GM18870 (cell line): ENCODE data around the gene UCP2.

Experiments used
- ATAC-seq: cut with Tn5 transposase; IDR thresholded peaks from one replicate; pipeline ENCODE4 v1.9.1; 2021; ENCODE audit warnings: moderate library complexity; ENCODE audit not compliant: unreplicated experiment

The UCP2 gene

DNA sequence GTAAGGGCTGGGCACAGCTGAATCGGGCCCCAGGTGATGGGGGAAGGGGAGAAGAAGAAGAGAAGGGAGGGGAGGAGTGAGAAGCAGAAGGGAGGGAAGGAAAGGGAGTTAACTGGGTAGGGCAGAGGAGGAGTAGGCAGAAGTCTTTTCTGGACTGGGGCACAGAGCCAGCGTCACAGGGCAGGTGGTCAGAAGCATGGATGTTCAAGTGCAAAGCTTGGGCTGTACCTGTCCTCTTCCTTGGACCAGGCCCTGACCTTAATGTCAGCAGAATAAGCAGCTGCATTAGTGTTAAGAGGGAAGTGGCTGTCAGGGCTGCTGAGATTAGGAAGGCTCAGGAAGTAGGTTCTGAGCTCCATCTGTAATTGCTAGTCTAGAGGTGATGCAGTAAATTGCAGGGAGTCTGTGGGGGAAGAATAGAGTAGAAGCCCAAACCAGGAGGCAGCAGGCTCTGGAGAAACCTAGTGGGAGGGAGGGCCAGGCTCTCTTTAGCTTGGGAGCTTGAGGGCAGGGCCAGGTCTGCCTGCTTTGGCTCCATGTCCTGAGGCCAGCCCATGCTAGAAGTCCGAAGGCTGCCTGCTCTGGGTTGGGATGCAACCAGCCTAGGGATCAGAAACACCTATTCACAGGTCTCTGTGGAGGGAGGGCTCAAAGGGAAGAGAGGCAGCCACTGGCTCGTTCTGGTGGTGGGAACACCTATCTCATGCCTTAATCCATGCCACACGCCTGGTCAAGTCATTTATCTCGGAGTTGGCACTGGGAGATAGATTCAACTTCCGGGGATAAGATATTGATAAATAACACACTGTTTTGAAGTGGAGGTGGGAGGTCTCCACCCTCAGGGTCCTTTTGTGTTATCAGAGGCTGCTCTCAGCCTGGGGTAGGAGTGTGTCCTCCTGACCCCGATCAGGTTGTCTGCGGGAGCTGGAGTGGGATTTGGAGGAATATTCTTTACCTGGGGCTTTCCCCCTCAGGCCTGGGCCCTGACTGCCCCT, 28.0 kb upstream of the UCP2 start:
- ATAC-seq = no peak

- ATAC-seq = no peak
Observed at GRCh38 chr11:74009675-74010305, 27.1 kb upstream of the UCP2 start.

GRCh38 chr11:74009230-74009547, 26.5 kb upstream of the UCP2 start:
- ATAC-seq = no peak

- no peak for ATAC-seq
Observed at GRCh38 chr11:74008373-74009229, 26.0 kb upstream of the UCP2 start, which contains the start of gene UCP3. Gene UCP3, minus strand, starts transcription at chr11:74009085. Its CDS starts 2,043 bp downstream, at chr11:74007042.

DNA sequence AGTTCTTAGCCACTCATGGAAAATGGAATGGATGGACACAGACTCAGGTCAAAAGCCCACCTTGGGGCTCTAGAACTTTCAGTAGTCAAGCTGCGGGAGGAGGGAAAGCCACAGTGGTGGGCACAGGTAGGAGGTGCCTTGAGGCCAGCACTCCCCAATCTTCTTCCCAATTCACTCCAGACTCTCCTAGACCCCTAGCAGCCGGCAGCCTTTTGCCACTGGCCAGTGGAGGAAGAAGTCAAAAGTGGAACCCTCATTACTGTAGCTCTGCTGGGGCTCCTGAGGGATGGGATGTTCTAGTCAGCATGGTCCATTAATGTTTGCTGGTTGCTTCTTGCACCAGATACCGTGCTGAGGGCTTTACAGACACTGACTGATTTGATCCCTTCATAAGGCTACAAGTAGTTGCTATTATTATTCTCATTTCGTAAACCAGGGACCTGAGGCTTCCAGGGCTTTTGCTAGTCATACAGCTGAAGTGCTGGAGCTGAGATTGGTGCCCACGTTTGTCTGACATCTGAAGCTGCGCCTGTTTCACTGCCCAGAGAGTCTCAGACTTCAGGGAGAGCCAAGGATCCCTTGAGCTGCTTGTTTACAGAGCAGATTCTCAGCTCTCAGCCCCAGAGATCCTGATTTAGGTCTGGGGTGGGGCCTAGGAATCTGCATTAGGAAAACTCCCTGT, 25.2 kb upstream of the UCP2 start:
- no peak for ATAC-seq

DNA sequence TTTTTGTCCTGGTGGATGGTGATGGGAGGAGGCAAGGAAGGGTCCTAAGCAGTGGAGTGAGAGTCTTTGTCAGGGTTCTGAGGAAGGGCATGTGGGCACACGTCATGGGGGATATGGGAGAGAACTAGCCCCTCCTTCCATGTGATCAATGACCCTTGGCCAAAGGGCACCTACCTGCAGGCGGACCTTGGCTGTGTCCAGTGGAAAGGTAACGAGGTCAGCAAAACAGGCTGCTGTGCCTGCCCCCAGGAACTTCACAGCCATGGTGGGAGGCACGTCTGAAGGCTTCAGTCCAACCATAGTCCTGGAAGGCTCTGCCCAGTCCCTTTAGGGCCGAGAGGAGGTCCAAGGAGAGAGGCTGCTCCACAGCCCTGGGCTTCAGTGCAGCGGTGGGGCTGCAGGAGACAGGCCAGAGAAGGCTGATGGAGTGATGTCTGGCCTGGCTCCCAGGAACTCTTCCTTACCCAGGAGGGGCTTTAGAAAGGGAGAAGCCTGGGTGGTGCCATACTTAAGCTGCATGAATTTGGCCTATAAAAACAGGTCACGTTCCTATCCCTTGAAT, 24.2 kb upstream of the UCP2 start:
- ATAC-seq = no peak

GRCh38 chr11:74005721-74006517, 23.3 kb upstream of the UCP2 start:
- no peak for ATAC-seq

- no peak for ATAC-seq
Observed at GRCh38 chr11:74004759-74005615, 22.3 kb upstream of the UCP2 start.

DNA sequence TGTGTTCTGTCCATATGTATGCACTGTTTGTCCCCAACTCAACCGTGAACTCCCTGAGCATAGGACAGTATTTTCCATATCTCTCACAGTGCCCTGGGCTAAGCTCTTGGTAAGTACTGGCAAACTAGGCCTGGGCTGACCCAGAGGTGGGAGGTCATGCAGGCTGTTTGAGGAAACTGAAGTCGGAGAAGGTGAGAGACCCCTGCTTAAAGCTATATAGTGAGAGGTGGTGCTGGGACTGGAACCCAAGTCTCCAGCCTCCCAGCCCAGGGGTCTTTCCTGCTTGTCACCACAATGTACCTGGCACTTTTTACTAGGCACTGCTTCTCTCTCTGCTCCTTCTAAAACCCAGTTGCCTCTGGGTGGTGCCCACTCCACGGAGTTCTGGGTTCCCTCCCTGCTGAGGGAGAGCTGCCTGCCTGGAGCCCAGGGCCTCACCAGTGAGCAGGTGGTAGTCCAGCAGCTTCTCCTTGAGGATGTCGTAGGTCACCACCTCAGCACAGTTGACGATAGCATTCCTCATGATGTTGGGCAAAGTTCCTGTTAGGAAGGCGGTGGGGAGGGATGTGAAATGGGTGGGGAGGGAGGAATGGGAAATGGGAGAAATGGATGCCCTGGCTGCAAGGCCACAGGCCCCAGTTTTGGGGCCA, 21.5 kb upstream of the UCP2 start:
- no peak for ATAC-seq

GRCh38 chr11:74002832-74003231, 20.2 kb upstream of the UCP2 start:
- no peak for ATAC-seq

DNA sequence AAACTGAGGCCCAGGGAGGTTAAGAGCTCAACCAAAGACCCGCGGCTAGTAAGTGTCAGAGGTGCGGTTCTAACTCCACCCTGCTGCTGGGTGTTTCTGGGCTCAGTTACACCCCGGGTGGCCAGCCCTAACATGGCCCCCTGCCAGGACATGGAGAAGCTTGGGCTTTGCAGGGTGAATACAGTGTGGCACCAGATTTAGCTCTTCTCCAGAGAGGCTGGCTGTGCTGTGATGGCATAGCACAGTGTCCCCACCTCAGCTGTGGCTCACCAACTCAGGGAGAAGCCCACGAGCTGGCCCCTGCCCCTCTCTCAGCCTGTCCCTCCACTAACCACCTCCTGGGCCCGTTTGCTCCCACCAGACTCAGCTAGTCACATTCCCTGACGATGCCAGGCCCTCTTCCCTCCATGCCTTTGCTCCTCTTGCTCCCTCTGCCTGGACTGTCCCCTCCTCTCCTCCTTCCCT, 19.2 kb upstream of the UCP2 start:
- no peak for ATAC-seq

DNA sequence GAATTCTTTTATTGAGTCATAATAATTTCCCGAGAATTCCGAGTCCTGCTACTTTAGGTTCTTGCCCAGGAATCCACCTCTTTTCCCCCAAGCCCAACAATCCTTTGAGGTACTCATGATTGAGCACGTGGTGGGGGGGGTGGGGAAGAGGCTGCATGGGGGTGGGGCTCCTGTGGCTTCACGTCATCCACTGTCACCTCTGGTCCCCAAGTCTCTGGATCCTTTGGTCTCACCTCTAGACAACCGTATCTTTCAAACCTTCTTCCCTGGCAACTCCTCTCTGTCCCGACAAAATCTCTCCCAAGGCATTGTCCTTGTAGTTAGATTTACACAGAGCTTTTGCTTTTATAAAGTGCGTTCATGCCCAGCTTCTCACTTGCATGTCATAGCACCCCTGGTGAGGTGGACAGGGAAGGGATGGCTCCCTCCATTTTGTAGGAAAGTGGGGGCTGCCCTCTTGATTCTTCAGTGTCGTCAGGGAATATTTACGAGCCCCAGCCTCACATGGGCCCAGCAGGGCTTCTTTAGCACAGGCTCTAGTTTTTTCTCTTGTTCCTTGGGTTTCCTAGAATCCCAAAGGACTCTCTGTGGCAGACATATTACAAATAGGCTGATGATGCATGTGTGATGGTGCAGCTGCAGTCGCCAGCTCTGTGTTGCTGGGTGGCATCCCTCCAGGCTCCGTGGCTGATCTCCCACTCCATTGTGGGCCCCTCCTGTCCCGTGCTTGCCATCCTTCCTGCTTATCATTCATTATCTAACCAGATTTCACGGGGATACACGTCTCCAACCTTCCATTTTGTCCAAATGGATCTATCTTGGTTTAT, 17.9 kb upstream of the UCP2 start:
- ATAC-seq = no peak

DNA sequence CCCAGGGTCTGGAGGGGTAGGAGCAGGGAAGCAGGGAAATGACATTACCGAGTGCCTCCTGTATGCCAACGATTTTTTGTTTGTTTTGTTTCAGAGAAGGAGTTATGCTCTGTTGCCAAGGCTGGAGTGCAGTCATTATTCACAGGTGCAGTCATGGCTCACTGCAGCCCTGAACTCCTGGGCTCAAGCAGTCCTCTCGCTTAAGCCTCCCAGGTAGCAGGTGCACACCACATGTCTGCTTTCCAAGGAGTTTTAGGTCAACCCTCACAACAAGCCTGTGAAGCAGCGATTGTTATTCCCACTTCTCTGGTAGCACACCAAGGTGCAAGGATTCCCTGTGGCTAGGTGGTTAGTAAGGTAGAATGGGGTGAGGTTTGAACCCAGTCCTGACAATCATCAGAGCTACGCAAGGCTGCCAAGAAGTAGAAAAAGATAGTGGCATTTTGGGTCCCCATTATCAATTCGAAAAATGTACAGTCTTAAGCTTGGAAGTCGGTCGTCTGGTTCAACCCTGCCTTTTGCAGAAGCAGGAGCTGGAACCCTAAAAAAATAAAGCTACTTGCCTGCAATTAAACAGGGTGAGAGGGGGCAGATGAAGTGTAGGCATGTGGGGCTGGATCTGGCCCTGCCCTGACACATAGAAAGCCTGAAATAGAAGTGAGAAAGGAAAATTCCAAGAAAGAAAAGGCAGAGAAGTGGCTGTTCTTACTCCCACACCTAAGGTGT, 17.1 kb upstream of the UCP2 start:
- no peak for ATAC-seq

DNA sequence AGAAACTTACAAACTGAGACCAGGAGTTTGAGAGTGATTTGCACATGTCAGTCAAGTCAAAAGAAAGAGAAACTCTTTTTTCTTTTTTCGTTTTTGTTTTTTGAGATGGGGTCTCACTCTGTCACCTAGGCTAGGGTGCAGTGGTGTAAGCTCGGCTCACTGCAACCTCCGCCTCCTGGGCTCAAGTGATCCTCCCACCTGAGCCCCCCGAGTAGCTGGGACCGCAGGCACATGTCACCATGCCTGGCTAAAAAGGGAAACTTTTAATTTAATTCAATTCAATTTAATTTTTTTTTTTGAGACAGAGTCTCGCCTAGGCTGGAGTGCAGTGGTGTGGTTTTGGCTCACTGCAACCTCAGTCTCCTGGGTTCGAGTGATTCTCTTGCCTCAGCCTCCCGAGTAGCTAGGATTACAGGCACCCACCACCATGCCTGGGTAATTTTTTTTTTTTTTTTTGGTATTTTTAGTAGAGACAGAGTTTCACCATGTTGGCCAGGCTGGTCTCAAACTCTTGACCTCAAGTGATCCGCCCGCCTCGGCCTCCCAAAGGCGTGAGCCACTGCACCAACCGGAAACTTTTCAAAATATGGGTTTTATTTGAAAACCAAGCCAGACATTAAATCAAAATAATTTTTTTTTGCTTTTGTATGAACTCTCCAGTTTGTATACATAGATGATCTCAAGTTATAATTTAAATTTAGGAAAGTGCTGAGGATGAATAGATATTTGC, 16.4 kb upstream of the UCP2 start:
- ATAC-seq = no peak

GRCh38 chr11:73997120-73997770, 14.6 kb upstream of the UCP2 start:
- no peak for ATAC-seq
